ENCODE data around the gene KDM5C. TPM values are rescaled to one million over a fixed set of nuclear protein-coding genes. Genes with fewer than 3 reads are reported as not detected.
"Not testable (repeated sequence)": the region's sequence is repeated elsewhere in the genome, so short reads cannot be mapped to it uniquely, and the experiment has no call there.

The KDM5C gene
- total RNA-seq, 2 donors from 2014 or later = 65.1 to 171 TPM

- Histone ChIP-seq H3K27me3 (no peaks in the 10 kb centered on the region), H3K9me3 (no peaks in the 10 kb centered on the region), H3K27ac (no peak overlapping the region), H3K4me3 (no peak overlapping the region), H3K36me3 (replicated peaks in 1 of 2; ENCODE audit: insufficient read depth in 1 of 2, low read depth in 2 of 2) (no peaks in the 10 kb centered on the region), H3K4me1 (no peaks in the 10 kb centered on the region)
- TF ChIP-seq CTCF (IDR thresholded peaks at IDR 0.05) (no peak), POLR2A (IDR thresholded peaks at IDR 0.05) (no peak)
- no peak for DNase-seq
- intact Hi-C loops (cut with DNase I) = no loop called here
- ATAC-seq = no peak
- 80 to 100% methylated on average over 1 to 5 of the region's 7 CpGs for WGBS, 2 donors
These were observed 53.7 kb downstream of the KDM5C start for GRCh38 chrX:53171356-53171755.

- TF ChIP-seq CTCF (IDR thresholded peaks at IDR 0.05) = no peak
- TF ChIP-seq POLR2A (IDR thresholded peaks at IDR 0.05) = no peak
- no peak for DNase-seq
- H3K36me3 ChIP-seq (replicated peaks in 1 of 2; ENCODE audit: insufficient read depth in 1 of 2, low read depth in 2 of 2) = no peaks in the 10 kb centered on the region
- WGBS, 2 donors = 90 to 97% methylated on average over 3 of the region's 3 CpGs
- intact Hi-C loops (cut with DNase I) = no loop called here
- H3K27me3 ChIP-seq = no peaks in the 10 kb centered on the region
- ATAC-seq = no peak
- H3K27ac ChIP-seq = no peak overlapping the region
- H3K4me3 ChIP-seq = no peak overlapping the region
- H3K9me3 ChIP-seq = no peaks in the 10 kb centered on the region
- no peaks in the 10 kb centered on the region for H3K4me1 ChIP-seq
These were observed 58.9 kb downstream of the KDM5C start for GRCh38 chrX:53166103-53166502.

GRCh38 chrX:53164566-53164965 is 60.4 kb downstream of the KDM5C start:
- intact Hi-C loops (cut with DNase I); ATAC-seq: not testable (repeated sequence)

GRCh38 chrX:53163436-53163835 is 61.6 kb downstream of the KDM5C start:
- no peak overlapping the region for H3K27ac ChIP-seq
- WGBS, 2 donors = 83 to 94% methylated on average over 3 to 7 of the region's 7 CpGs
- H3K4me3 ChIP-seq = no peak overlapping the region
- no peaks in the 10 kb centered on the region for H3K36me3 ChIP-seq (replicated peaks in 1 of 2; ENCODE audit: insufficient read depth in 1 of 2, low read depth in 2 of 2)
- no peaks in the 10 kb centered on the region for H3K27me3 ChIP-seq
- no peaks in the 10 kb centered on the region for H3K9me3 ChIP-seq
- intact Hi-C loops (cut with DNase I) = no loop called here
- DNase-seq (no peak), ATAC-seq (no peak)
- TF ChIP-seq CTCF (IDR thresholded peaks at IDR 0.05) (no peak), POLR2A (IDR thresholded peaks at IDR 0.05) (no peak)
- H3K4me1 ChIP-seq = no peaks in the 10 kb centered on the region

More at GRCh38 chrX:53164566-53164965, 60.4 kb downstream of the KDM5C start:
- H3K4me3 ChIP-seq; H3K9me3 ChIP-seq; H3K27ac ChIP-seq; DNase-seq; H3K36me3 ChIP-seq (replicated peaks in 1 of 2; ENCODE audit: insufficient read depth in 1 of 2, low read depth in 2 of 2); H3K27me3 ChIP-seq; H3K4me1 ChIP-seq: not testable (repeated sequence)
- 75 to 77% methylated on average over 6 of the region's 6 CpGs for WGBS, 2 donors

- no peak for DNase-seq
- no peak for ATAC-seq
- Histone ChIP-seq H3K36me3 (replicated peaks in 1 of 2; ENCODE audit: insufficient read depth in 1 of 2, low read depth in 2 of 2) (no peaks in the 10 kb centered on the region), H3K27ac (no peak overlapping the region), H3K27me3 (no peaks in the 10 kb centered on the region), H3K4me3 (no peak overlapping the region), H3K4me1 (no peaks in the 10 kb centered on the region), H3K9me3 (no peaks in the 10 kb centered on the region)
- 60 to 77% methylated on average over 6 of the region's 6 CpGs for WGBS, 2 donors
- intact Hi-C loops (cut with DNase I) = no loop called here
- TF ChIP-seq CTCF (IDR thresholded peaks at IDR 0.05) (no peak), POLR2A (IDR thresholded peaks at IDR 0.05) (no peak)
These were observed 64.6 kb downstream of the KDM5C start for GRCh38 chrX:53160297-53160983.

Measured in body of pancreas (tissue), 4 donors.